Bone marrow (tissue), 2 donors: ENCODE data around the gene TBXAS1.

Experiments used
- DNase-seq, 2 donors: peaks; one replicate each; lab custom pipeline; 2025; lab: John Stamatoyannopoulos, UW

The TBXAS1 gene

DNA sequence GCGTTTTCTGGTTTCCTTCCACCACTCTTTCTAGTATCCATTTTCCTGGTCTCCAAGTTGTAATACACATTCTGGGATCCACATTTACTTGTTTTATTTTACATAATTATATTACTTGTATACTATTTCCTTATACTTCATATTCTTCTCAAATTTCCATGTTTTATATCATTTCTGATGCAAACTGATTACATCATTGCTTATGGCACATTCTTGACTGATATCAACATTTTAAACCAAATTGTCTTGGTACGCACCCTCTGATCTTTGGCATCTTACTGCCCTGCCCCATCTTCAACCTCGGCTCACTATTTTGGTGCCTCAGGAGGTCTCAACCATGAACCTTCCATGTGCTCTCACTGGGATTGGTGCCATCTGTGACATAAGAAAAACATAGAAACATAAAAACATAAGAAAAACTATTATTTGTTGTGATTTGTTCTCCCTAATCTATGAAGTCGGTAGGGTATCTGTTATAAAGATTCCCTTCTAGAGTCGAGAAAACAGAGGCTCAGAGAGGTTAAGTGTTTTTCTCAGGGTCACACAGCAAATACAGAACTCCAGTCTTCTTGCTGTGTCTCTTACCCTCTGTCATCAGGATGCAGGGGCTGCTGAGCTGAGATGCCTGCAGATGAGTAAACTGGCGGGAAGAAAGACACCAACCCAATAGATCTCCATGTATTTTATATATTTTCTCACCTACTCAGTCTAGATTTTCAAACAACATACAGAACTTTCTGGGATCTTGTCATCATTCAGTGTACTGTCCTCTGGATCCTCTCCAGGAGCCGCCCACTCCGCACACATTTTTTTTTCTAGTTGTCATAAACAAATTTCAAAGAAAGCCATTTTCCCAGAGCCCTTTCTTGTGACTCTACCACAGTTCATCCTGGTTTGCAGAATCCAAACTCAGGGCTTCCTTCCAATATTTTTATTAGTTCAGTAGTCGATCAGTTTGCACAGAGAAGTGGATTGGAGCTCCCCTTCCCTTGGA, 154.2 kb downstream of the TBXAS1 start:
- no peak for DNase-seq

DNA sequence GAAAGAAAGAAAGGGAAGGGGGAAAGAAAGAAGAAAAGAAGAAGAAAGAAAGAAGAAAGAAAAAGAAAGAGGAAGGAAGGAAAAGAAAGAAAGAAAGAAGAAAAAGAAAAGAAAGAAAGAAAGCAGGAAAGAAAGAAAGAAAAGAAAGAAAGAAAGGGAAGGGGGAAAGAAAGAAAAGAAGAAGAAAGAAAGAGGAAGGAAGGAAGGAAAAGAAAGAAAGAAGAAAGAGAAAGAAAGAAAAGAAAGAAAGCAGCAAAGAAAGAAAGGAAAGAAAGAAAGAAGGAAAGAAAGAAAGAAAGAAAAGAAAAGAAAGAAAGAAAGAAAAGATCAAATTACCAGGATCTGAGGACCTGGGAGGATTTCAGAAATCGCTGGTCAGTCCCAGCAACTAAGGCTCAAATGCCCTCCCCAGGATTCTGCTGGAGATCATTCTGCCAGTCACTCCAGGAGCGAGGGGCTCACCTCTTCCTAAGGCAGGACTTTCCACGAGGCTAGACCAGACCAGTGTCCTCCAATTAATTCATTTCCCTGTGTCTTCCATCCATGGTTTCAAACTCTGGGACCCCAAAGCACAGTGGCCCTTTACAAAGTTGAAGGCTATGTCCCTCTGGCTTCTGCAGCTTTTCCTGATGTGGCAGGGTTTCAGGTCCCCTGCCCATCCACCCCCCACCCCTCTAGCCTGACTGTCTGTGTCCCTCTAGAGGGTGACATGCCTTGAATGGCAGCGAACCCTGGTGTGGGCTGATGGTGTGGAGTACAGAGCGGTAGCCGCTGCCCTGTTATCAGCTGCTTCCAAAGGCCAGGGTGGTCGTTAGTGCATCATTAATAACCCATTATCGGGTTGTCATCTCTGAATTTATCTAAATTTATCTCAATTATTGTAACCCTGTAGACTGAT, 155.8 kb downstream of the TBXAS1 start:
- no peak for DNase-seq

DNA sequence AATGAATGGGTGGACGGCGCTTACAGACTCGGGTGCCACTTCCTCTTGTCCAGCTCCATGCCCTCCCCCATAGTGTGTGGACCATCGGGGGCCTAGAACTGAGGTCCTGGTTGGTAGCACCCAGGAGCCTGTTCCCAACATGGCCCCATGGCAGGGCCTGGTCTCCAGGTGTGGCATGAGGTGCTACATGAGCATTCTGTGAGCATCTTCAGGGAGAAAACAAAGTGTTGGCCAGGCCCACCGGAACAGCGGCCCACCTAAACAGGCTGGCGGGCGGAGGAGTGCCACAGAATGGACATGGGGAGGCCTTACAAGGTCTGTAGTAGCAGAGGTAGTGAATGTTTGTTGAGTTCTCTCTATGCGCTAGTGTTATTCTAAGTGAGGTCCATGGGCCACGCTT, 156.7 kb downstream of the TBXAS1 start:
- no peak for DNase-seq

DNA sequence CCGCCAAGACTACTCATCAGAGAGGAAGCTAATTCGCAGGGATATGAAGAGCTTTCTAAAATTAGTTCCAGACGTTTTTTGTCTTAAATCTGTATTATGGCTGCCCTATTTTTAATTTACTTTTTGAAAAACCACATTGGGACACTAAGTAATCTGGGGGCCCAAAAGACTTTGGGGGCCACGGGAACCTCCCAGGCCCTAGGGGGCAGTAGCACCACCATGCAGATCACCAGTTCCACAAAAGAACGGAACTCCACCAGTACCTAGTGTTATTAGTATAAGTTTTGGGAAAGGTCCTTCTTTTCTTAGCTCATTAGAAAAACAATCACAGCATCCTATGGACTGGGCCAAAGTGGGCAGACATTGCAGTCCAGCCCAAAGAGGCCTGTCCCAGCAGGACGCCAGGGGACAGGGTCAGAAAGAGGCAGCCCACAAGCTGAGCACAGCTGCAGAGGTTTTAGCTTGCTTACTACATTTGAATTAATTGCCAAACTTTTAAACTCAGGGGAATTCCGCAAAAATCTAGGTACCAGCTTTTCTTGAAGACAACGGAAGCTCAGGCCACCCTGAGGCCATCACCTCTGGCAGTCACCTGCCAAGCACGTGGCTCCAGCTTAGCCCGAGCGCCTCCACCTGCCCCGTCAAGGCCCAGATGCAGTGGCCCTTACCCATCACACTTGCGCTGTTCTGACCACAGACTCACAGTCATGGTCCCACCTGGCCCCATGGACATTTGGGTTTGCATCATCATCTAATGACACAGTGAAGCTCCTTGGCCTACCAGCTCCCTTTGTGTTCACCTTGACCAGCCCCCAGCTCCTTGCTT, 158.8 kb downstream of the TBXAS1 start:
- no peak for DNase-seq

DNA sequence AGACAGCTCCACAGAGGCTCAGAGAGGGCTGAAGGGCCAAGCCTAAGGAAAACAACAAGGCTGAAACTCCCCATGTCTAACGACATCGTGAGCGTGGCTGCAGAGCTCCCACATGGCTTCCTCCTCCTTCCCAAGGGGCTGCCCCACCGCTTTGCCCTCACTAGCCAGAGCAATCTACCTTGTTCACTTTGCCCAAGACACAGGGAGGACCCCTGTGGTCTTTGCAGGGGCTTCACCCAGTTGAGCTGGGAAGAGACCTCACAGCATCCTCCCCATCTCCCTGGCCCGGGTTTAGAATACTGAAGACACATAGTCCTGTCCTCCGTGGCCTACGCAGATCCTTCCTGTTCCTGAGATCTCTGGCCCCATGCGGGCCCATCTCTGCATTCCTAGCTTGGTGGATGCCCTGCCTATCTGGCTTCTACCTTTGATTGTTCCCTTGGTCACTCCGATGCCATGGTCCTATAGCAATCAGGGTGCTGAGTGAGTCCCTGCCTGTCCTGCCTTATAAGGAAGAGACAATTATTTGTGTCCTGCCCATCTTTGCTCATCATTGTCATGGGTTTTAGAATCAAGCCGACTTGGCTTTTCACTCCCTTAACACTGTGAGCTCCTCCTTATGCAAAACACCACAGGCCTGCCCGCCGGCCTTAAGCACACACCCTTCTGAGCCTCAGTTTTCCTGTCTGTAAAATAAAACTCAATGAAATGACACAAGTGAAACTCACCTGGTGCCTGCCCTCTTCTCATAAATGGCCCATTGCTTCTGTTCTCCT, 160.5 kb downstream of the TBXAS1 start:
- DNase-seq: no peak

DNA sequence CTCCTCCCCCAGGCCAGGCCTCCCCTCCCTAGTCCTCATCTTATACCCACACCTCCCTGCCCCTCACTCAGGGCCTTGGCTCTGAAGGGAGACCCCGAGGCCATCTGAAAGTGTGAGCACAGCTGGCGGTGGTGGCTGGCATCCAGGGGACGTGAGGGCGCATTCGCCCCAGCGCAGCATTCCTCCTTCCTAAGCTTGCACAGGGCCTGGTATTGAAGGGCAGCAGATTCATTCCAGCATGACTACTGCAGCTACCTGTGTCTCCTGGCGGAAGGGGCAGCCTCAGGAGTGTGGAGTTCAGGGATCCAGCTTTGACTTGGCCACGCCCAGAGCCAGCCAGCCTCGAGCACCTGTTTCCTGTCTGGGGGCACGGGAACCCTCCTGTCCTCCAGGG, 161.1 kb downstream of the TBXAS1 start:
- no peak for DNase-seq

DNA sequence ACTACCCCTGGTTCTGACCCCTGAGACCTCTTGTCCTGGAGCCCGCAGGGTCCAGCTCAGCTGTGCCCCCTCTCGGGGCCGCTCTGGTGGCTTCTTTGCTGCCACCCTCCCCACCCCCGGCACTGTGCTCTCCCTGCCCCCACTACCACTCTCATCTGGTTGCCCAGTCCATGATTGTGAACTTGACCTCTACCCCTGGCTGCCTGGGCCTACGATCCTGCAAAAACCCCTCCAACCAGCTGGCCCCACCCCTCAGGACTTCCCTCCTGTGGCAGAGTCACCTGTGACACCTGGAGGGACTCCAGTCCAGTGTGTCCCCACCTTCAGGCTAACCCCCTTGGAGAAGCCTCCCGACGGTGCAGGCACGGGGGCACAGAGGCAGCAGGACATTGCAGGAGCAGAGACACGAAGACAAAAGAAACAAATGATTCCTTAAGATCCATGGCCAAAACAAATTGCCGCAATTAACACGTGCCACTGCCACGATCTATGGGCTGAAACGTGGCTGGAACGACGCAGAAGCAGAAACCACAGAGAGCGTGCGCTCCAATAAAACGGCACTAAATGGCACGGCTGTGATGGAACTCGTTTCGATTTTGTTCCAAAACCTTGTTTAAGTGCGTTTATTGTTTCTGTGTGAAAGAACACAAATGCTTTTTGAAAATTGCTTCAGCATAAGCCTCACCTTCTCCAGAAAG, 161.7 kb downstream of the TBXAS1 start:
- DNase-seq: no peak

DNA sequence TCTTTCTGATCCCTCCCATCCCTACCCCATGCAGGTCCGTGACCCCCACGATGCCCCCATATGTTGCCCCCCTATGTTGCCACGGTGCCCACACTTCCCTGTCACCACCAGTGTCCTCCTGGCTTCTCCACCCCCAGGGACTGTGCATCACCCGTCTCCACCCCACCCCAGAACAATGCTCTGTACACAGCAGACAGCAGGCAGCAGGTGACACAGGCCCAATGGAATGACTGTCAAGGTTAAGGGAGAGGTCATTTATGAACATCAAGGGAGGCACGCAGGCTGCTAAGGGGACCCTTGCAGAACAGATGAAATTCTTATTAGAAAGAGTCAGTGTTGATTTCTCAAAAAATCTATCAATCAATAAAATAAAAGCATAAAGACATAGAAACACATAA, 162.2 kb downstream of the TBXAS1 start:
- DNase-seq: no peak

DNA sequence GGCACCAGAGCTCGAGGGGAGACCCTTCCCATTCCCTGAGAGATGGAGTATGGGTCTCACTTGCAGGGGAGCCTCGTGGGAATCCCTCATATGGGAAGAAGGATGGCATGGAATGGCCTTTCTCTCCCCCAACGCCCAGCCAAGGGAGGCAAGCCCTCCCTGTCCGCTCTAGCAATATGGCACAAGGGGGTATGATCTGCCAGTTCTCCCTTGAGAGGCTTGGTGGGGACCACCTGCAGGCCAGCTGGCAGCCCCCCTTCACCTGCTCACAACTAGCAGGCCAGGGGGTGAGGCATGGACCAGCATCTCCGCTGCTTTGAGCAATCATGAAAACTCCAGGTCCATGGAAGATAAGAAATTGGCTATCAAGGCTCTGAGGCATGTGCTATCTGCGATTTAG, 162.8 kb downstream of the TBXAS1 start:
- DNase-seq: no peak

DNA sequence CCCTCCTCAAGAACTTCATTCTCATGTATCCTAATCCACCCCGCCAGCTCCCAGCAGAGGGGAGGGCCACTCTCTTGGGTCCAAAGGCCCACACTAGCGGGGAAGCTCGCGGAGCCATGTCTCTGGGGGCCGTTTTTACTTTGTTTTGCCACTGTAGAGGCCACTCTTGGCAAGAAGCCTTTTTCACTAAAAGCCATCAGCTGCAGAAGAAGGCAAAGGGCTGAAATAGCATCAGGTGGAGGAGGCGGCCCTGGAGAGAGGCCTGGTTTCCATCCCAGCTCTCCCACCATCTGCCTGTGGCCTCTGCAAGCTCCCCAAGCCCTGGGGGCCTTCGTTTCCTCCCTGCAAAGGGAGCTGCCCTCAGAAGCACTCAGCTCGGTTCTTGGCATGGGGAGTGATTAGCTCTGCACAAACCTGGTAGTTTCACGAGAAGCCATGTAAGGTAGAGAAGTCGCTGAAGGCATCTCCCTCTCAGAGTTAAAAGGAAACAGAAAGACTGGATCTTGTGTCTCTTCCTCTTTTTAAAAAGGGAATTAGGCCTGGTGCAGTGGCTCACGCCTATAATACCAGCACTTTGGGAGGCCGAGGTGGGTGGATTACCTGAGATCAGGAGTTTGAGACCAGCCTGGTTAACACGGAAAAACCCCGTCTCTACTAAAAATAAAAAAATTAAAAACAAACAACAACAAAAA, 163.4 kb downstream of the TBXAS1 start:
- DNase-seq: no peak

DNA sequence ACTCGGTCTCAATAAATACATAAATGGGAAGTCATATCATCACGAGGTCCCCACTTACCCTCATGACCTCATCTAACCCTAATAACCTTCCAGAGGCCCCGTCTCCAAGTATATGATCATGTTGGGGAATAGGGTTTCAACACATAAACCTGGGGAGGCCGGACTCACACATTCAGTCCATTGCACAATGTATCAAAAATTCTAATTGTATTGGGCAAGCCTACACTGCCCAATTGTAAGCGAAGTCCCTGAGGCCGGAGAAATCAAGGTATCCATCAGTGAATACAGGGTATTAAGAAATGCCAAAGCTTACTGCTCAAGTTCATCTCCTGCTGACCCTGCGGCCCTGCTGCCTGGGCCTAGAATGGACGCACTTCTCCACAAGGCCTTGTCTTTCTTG, 164.1 kb downstream of the TBXAS1 start:
- no peak for DNase-seq

DNA sequence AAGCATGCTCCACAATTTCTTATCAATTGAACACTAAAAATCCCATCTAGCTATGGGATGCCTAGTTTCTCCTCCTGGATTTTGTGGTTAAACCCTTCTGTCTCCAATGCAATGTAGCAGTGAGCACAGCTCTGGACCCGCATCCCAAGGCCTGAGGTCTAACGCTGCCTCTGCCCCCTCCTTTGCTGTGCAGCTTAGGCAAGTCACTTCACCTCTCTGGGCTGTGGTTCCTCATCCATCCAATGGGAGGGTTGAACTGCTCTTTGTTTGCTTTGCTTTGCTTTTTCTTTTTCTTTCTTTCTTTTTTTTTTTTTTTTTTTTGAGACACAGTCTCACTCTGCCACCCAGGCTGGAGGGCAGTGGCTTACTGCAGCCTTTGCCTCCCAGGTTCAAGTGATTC, 164.5 kb downstream of the TBXAS1 start:
- no peak for DNase-seq

DNA sequence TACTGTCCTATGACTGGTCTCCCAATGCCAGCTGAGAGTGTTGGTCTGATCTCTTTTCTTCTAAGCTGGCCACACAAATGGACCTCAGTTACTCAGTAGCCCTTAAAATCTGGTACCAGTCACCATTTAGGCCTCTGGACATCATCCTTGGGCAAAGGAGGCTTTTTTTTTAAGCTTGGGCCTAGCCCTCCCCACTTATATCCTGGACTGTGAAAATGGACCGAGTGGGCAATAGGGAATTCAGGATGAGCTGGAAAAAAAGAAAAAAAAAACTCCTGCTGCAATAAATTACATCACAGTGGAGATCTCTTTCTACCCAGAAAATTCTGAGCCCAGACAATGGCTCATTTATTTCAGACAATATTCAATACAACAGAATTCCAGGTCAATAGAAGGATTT, 165.3 kb downstream of the TBXAS1 start:
- no peak for DNase-seq

DNA sequence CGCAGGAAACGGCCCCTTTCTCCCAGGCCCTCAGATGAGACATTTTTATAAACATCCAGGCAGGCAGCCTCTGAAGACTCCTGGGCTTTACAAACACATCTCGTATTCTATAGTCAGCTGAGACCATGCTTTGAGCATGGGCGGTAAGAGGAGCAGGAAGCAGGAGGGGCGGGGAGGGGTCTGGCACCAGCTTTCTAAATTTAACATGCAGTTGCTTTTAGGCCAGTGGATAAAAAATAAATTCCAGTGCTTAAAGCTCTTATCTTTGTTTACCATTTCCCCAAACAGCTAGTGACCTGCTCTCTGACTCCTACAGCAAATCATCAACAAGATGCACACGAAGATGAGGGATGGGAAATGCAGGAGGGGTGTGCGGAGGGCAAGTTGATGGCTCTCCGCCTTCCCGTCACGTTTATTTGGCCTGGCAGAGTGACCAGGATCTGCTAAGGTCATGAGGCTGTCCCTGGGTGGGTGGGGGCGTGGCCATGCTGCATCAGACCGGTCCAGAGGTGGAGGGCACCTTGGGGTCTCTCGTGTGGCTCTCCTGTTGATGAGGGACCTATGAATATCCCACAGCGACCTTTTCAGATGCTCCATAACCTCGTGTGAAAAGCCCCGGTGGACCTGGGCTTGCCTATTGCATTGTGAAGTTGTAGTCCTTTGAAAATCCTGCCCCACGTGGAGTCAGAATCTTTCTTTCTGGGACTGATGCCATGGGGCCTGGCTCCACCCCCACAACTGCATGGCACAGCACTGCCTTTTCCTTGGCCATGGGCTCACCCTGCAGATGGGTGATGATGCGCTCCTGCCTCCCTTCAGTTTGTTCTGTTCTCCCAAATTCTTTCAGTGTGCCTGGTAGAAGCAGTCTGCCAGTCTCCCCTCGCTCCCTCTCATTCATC, 166.2 kb downstream of the TBXAS1 start:
- DNase-seq: no peak

DNA sequence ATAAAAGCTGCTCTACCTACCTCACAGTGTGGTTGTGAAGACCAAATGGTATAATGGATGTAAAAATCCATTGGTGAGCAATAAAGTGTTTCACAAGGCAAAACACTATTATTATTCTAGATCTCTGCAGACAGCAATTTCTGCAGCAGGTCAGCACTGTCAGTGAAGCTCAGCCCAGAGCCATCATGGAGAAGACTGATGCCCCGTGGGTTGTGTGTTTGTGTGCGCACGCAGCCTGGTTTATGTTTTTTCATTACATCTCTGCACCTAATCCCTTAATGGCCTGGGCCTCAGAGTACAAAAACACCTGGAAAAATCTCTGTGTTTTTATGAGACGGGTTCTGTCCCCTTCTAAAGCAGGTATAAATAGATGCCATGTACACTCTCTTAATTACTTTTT, 169.5 kb downstream of the TBXAS1 start:
- DNase-seq: no peak

DNA sequence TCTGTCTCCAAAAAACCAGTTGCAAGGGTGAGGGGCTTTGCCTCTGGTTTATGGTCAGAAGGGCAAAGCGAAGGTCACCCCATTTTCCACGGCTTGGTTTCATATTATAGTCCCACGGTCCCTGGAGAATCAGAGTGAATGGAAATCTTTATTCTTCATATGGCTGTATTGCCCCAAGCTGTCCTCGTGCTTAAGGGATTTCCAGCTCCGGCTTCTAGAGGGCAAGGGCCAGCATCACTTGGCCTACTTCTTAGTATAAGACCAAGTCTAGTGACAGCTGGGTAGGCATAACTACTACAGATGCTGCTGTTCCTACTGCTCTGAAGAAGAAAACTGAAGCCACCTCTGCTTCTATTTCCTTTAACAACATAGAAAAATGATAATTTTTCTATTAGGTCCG, 170.5 kb downstream of the TBXAS1 start:
- no peak for DNase-seq

DNA sequence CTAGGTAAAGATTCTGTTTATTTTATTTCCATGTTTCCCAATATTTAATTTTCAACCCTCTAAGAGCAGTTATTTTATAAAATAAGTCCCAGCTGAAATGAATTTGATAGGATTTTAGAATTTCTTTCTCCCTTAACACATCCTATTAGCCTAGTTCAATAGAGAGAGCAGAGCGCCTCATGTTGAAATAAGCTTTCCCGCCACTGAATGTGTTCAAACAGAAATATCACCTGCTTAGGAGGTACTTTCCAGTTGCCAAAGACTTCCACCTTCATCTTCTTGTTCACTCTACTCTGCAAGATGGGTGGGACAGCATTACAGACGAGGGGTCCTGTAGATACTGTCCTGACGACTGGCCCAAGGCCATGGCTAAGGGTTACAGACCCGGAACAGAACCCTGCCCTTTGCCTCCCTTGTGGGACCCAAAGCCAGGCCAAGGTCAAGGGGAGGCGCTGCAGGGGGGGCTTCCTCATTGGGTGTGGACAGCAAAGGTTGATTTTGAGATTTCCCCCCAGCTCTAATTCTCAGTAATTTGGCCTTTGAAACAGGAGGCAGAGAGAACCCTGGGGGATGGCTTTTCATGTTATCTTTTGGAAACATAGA, 171.7 kb downstream of the TBXAS1 start:
- DNase-seq: no peak

DNA sequence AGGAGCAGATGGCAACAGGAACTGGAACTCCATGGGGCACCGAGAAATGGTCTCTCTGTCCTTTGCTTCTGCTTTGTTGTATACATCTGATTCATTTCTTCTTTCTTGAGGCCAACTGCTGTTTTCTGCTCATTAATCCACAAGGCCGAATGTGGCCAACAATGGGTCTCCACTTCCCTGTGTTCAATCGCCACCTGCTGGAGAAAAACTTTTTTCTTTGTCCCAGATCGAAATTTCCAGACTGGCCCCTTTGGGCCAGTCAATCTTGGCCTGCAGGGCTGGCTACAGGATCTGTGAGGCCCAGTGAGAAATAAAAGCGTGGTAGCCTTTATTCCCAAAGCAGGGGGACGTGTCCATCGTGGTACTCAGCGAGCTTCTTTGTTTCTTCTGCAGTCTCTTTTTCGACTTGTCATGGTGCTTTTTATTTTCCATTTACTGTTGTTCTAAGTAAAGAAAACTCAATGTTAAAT, 174.9 kb downstream of the TBXAS1 start:
- peak in 1 of 2 donors; percentile 28 for DNase-seq
